Measurements from ENCODE around the gene GPX4. TPM values are rescaled to one million over a fixed set of nuclear protein-coding genes. Genes with fewer than 3 reads are reported as not detected.

The GPX4 gene
- total and polyA plus RNA-seq, 2 of the 13 experiments (the other 11 are each of a cell fraction or from before 2014, with no cell fraction given): 535 to 613 TPM

DNA sequence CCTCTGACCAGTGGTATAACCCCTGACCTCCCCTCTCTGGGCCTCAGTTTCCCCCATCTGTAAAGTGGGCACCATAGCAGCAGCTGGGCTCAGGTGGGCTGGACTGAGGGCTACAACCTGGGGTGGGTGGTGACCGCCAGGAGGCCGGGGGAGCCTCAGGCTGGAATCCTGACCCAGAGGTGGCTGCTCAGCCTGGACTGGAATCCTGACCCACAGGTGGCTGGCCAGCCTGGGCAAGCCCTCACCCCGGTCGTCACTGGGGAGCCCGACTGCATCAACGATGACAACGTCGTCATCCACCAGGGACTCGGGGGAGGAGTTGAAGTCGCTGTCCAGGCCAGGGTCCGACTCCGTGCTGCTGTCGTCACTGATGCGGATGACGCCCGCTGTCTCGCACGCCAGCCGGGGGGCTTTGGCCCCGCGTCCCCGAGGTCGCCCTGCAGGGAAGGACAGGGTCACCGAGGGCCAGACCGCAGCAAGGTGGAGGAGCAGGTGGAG lies 10.2 kb downstream of the GPX4 start (continued):
- TF ChIP-seq, protein P1, sequence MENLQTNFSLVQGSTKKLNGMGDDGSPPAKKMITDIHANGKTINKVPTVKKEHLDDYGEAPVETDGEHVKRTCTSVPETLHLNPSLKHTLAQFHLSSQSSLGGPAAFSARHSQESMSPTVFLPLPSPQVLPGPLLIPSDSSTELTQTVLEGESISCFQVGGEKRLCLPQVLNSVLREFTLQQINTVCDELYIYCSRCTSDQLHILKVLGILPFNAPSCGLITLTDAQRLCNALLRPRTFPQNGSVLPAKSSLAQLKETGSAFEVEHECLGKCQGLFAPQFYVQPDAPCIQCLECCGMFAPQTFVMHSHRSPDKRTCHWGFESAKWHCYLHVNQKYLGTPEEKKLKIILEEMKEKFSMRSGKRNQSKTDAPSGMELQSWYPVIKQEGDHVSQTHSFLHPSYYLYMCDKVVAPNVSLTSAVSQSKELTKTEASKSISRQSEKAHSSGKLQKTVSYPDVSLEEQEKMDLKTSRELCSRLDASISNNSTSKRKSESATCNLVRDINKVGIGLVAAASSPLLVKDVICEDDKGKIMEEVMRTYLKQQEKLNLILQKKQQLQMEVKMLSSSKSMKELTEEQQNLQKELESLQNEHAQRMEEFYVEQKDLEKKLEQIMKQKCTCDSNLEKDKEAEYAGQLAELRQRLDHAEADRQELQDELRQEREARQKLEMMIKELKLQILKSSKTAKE (CRISPR knock-in tag; IDR thresholded peaks at IDR 0.05; ENCODE audit: borderline replicate concordance): no peak
- TF ChIP-seq IRX3 (CRISPR knock-in tag; IDR thresholded peaks at IDR 0.05; ENCODE audit: borderline replicate concordance, low read depth) (no peak), ZNF234 (CRISPR knock-in tag; conservative IDR thresholded peaks at IDR 0.05) (no peak), ZNF749 (CRISPR knock-in tag; IDR thresholded peaks at IDR 0.05; ENCODE audit: borderline replicate concordance) (no peak), ELK4 (CRISPR knock-in tag; IDR thresholded peaks at IDR 0.05; ENCODE audit: borderline replicate concordance) (no peak), NFAT5 (CRISPR knock-in tag; IDR thresholded peaks at IDR 0.05) (no peak), SNAPC4 (CRISPR knock-in tag; IDR thresholded peaks at IDR 0.05) (0 out of 2 replicates have a peak, but pooled peaks have one; percentile 52), ZNF160 (CRISPR knock-in tag; IDR thresholded peaks at IDR 0.05) (no peak)
- TF ChIP-seq, protein P2, sequence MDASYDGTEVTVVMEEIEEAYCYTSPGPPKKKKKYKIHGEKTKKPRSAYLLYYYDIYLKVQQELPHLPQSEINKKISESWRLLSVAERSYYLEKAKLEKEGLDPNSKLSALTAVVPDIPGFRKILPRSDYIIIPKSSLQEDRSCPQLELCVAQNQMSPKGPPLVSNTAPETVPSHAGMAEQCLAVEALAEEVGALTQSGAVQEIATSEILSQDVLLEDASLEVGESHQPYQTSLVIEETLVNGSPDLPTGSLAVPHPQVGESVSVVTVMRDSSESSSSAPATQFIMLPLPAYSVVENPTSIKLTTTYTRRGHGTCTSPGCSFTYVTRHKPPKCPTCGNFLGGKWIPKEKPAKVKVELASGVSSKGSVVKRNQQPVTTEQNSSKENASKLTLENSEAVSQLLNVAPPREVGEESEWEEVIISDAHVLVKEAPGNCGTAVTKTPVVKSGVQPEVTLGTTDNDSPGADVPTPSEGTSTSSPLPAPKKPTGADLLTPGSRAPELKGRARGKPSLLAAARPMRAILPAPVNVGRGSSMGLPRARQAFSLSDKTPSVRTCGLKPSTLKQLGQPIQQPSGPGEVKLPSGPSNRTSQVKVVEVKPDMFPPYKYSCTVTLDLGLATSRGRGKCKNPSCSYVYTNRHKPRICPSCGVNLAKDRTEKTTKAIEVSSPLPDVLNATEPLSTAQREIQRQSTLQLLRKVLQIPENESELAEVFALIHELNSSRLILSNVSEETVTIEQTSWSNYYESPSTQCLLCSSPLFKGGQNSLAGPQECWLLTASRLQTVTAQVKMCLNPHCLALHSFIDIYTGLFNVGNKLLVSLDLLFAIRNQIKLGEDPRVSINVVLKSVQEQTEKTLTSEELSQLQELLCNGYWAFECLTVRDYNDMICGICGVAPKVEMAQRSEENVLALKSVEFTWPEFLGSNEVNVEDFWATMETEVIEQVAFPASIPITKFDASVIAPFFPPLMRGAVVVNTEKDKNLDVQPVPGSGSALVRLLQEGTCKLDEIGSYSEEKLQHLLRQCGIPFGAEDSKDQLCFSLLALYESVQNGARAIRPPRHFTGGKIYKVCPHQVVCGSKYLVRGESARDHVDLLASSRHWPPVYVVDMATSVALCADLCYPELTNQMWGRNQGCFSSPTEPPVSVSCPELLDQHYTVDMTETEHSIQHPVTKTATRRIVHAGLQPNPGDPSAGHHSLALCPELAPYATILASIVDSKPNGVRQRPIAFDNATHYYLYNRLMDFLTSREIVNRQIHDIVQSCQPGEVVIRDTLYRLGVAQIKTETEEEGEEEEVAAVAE (CRISPR knock-in tag; IDR thresholded peaks at IDR 0.05; ENCODE audit: borderline replicate concordance): no peak
